GF-D8 (cell line): ENCODE results near the gene DNAH1.

Experiments used
- DNase-seq: peaks from one replicate; lab custom pipeline; 2025; lab: John Stamatoyannopoulos, UW

DNAH1 gene

DNA sequence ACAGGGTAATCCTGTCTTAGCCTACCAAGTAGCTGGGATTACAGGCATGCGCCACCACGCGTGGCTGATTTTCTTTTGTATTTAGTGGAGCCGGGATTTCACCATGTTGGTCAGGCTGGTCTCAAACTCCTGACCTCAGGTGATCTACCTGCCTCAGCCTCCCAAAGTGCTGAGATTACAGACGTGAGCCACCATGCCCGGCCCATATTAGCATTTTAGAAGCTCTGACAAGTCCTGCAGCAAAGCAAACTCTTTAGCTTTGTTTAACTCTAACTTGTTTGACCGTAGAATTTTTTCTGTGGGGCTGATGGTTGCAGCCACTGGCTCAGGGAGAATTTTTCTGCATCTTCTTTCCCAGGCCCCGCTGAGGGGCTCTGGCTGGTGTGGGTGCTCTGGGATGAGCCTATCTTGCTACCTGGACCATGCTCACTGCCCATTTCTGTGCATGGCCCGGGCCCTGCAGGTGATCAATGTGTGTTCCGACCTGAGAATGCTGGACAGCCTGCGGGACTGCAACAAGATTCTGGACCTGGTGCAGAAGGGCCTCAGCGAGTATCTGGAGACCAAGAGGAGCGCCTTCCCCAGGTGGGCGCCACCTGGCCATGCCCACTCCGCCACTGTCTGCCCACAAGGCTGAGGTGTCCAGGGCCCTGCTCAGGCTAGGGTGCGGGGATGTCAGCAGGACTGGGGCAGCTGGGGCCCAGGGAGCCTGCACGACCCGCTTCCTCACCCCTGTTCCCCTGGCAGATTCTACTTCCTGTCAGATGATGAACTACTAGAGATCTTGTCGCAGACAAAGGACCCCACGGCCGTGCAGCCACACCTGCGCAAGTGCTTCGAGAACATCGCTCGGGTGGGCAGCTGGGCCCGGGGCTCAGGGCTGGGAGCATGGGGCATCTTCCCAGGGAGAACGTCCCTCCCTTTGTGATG is 41.3 kb downstream of the DNAH1 start:
- DNase-seq = no peak

DNA sequence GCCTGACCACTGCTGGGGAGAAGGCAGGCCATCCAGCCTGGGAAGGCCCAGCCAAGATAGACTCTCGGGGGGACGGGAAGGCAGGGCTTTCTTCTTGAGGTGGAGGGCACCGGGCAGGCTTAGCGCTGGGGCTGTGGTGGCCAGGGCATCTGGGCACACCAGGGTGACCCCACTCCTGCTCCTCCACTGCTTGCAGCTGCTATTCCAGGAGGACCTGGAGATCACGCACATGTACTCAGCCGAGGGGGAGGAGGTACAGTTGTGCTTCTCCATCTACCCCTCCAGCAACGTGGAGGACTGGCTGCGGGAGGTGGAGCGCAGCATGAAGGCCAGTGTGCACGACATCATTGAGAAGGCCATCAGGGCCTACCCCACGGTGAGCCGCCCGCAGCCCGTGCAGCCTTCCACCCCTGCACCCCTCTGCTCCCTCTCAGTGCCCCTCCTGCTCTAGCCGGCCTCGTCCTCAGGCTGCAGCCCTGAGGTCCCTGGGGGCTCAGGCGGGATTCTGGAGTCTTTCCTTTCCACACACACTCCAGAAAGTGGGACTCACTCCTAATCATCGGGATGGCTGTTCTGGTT is 42.3 kb downstream of the DNAH1 start:
- DNase-seq = no peak

DNA sequence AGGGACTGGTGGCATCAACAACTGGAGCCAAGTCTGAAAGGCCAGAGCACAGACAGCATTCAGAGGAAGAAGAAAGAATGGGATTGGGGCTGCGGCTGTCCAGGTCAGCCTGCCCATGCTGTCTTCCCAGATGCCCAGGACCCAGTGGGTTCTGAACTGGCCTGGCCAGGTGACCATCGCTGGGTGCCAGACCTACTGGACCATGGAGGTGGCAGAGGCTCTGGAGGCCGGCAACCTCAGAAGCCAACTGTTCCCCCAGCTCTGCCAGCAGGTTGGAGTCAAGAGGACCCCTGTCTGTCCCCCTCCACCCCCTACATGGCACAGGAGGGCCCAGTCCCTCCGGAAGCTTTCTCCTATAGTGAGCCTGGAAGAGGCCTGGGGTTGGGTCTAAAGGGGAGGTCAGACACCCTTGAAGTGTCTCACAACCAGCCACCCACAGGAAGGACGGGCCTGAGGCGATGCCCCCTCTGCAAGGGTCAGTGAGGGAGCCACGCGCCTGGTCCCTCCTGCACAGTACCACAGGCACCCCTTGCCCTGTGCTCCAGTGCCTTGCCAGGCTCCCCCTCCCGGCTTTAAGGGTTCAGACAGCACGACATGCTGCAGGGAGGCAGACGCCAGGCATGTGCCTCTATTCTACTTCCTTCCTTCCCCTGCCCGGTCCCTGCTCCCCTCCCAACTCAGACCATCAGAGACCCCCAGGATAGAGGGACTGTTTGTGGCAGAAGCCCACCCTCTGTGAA is 43.2 kb downstream of the DNAH1 start:
- no peak for DNase-seq

DNA sequence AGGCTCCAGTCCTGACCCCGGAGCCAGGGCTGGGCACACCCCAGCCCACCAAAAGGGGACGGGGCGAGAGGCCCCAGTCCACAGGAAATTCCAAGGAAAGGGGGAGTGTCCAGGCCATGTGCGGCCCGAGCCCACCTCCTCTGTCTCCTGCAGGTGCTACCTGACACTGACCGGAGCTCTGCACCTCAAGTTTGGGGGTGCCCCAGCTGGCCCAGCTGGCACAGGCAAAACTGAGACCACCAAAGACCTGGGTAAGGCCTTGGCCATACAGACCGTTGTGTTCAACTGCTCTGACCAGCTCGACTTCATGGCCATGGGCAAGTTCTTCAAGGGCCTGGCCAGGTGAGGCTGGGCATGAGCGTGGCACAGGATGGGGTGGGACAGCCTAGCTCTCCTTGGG is 44.9 kb downstream of the DNAH1 start:
- DNase-seq = no peak

DNA sequence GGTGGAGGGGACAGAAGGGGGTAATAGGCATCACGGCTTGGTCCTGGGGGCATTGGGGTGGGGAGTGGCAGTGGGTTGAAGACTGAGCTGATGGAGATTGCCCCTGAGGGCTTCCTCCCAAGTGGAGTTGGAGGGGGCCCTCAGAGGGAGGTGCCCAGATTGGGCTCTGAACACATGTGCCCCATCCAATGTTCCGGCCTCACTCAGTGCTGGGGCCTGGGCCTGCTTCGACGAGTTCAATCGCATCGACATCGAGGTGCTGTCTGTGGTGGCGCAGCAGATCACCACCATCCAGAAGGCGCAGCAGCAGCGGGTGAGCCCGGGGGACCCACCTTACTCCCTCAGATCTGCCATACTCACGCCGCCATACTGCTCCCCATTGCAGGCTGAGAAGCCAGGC is 45.3 kb downstream of the DNAH1 start:
- DNase-seq = no peak

DNA sequence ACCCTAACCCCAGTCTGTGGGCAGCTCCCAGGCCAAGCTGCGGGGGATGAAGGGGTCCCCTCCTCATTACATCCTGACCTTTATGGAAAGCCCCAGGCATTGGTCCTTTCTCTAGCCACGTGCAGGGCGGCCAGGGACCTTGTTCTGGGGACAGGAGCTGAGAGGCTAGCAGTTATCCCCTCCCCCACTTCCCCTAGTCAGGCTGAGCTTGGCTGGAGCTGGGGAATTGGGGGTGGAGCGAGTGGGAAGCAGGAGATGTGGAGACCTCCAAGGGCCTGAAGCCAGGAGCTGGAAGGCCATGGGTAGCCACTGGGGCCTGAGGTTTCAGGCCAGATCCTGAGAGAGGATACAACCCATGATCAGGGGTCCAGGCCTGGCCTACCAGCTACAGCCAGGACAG is 45.8 kb downstream of the DNAH1 start:
- no peak for DNase-seq

DNA sequence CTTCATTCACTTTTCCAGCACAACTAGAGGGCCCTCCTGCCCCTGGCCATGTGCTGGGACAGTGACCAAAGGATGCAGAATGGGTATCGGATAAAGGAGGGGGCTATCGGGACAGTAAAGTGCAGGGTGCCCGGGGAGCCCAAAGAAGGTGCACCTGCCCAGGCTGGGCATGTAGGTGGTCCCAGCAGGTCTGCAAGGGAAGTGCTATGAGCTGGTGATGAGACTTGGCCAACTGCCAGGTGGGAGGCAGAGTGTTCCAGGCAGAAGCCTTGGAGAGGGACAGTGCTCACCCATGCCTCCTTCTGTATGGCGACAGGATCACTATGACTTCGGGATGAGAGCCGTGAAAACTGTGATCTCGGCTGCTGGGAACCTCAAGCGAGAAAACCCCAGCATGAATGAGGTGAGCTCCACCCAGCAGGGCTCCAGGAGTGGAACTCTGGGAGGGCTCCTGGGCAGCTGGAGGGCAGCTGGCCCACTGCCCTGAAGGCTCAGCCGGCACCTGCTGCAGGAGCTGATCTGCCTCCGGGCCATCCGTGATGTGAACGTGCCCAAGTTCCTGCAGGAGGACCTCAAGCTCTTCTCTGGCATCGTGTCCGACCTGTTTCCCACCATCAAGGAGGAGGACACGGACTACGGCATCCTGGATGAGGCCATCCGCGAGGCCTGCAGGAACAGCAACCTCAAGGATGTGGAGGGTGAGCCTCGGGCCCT is 48.4 kb downstream of the DNAH1 start:
- no peak for DNase-seq

DNA sequence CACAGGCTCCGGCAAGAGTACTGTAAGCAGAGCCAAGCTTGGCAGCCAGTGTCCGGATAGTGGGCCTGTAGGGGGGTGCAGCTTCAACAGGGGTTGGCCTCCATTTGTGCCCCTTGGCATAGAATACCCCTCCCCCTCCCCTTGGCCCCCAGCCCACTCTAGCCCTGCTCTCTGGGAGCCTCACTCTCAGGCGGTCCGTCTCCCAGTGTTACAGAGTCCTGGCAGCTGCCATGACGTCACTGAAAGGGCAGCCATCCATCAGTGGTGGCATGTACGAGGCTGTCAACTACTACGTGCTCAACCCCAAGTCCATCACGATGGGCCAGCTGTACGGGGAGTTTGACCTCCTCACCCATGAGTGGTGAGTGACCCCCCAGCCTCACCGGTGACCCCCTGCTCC is 50.4 kb downstream of the DNAH1 start:
- DNase-seq = no peak

DNA sequence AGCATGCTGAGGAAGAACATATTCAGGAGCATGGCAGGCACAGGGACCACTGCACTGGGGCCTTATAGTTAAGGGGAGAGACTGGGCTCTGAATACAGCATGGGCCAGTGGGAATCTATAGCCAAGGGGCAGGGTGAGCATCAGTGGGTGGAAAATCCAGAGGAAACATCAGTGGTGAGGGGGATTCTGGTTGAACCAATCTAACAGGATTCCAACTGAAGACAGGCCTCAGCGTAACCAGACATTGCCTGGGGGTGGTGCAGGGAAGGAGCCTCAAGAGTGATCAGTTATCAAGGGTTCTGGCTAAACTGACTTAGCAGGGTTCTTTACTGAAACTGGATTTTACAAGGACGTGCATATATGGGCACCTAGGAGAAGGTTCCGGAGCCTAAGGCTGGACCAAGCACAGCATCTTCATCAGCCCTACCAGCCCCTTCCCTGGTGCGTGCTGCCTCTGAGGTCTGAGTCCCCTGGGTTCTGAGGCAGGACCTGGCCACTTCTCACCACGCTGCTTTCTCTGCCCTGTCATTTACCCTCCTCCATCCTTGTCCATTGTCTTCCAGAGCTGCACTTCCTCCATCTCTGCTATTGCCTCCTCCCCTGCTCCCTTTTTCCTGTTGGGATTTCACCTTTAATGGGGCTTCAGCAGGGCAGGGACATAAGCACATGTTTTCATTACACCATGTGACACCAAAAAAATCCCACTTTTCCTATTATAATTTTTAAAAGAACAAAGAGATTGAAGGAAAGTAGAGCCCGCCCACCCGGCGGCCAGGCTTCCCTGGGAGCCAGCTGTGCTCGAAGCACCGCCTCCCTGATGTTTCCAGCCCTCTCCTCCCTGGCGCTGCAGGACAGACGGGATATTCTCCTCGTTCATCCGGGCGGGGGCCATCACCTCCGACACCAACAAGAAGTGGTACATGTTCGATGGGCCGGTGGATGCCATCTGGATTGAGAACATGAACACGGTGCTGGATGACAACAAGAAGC is 52.1 kb downstream of the DNAH1 start:
- DNase-seq = no peak

DNA sequence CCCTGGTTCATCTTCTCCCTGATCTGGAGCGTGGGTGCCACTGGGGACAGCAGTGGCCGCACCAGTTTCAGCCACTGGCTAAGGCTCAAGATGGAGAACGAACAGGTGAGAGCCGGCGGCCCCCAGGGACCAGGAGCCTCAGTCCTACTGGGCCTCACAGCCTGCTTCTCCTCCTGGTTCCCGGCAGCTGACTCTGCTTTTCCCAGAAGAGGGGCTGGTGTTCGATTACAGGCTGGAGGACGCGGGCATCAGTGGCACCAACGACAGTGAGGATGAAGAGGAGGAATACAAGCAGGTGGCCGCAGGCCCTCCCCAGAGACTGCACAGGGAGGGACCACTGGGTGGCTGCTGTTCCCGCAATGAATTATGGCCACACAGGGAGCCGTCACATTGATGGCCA is 54.4 kb downstream of the DNAH1 start:
- DNase-seq = no peak

DNA sequence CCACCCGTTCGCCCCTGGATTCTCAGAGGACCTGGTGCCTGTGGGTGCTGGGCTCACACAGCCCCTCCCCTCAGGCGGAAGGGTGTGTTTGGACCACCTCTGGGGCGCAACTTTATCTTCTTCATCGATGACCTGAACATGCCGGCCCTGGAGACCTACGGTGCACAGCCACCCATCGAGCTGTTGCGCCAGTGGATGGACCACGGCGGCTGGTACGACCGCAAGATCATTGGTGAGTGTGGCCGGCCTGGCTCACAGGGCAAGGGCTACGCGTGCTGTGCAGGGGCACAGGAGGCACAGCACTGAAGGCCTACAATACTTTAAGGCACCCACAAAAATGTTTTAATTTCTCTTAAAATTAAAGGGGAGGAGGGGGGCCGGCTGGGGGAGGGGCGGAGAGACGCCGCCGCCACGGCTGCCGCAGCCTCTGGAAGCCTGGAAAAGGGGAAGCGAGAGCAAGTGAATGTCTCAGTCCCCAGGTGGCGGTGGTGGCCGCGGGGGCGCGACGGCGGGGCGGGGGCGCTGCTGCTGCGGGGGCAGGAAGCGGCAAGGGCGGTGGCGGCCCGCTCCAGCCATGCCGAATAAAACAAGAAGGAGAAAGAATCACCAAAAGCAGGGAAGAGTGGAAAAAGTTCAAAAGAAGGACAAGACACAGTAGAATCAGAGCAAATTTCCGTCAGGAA is 56.8 kb downstream of the DNAH1 start:
- DNase-seq = no peak

DNA sequence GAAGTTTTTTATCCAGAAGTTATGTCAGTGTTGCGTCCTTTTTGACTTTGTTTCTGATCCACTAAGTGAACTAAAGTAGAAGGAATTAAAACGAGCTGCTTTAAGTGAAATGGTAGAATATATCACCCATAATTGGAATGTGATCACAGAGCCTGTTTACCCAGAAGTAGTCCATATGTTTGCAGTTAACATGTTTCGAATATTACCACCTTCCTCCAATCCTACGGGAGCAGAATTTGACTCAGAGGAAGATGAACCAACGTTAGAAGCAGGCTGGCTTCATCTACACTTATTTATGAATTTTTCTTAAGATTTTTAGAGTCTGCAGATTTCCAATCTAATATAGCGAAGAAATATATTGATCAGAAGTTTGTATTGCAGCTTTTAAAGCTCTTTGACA is 57.6 kb downstream of the DNAH1 start:
- no peak for DNase-seq

DNA sequence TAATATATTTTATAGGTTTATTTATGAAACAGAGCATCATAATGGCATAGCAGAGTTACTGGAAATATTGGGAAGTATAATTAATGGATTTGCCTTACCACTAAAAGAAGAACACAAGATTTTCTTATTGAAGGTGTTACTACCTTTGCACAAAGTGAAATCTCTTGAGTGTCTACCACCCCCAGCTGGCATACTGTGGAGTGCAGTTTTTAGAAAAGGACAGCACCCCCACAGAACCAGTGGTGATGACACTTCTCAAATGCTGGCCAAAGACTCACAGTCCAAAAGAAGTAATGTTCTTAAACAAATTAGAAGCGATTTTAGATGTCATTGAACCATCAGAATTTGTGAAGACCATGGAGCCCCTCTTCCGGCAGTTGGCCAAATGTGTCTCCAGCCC is 58.1 kb downstream of the DNAH1 start:
- DNase-seq = no peak

DNA sequence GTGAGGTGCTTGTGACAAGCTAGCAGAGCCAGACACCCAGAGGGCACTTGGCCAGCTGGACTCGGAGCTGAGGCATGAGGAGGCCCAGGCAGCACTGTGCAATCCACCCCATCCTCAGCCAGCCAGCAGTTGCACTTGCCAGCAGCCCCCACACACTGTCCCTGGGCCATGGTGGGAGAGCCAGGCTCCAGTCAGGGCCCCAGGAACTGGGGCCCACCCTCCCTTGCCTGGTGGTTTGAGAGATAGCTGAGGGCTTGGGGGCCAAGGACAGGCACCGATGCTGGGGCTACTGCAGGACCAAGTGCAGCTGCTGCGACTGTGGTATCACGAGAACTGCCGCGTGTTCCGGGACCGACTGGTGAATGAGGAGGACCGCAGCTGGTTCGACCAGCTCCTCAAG is 63.5 kb downstream of the DNAH1 start:
- no peak for DNase-seq

DNA sequence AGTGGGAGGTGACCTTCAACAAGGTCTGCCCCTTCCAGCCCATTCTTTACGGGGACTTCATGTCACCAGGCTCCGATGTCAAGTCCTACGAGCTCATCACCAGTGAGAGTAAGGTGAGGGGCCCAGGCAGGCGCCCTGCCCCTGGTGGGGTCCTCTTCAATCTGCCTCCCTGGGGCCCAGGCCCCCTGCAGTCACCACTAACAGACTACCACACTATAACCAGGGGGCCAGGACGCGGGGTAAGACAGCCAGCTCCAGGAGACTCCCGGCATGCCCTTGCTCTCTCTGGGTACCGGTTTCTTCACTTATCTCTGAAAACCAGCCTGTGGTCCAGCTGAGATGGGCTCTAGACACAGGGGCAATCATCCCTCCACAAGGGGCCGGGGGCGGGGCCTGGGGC is 63.9 kb downstream of the DNAH1 start:
- no peak for DNase-seq

DNA sequence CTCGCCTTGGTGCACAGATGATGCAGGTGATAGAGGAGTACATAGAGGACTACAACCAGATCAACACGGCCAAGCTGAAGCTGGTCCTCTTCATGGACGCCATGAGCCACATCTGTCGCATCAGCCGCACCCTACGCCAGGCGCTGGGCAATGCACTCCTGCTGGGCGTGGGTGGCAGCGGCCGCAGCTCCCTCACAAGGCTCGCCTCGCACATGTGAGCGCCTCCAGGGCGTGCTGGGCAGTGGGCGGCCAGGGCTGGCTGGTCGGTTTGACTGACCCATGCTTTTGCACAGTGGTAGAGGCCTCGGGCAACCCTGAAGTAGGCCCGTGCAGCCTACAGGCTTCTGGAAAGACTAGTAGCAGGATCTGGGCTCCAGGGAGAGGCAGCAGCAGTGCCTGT is 65.5 kb downstream of the DNAH1 start:
- no peak for DNase-seq

DNA sequence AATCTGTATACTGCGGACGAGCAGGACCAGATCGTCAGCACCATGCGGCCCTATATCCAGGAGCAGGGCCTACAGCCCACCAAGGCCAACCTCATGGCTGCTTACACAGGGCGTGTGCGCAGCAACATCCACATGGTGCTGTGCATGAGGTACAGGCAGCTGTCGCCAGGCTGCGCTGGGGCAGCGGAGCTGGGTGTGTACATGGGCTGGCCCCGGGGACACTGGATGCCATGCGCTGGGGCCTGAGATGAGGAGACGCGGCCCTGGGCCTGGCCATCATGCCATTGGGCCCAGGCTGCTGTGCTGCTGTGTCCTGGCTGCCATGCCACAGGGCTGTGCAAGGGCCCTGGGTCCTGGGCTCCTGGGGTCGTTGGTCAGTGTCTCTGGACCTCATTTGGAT is 67.3 kb downstream of the DNAH1 start:
- no peak for DNase-seq

DNA sequence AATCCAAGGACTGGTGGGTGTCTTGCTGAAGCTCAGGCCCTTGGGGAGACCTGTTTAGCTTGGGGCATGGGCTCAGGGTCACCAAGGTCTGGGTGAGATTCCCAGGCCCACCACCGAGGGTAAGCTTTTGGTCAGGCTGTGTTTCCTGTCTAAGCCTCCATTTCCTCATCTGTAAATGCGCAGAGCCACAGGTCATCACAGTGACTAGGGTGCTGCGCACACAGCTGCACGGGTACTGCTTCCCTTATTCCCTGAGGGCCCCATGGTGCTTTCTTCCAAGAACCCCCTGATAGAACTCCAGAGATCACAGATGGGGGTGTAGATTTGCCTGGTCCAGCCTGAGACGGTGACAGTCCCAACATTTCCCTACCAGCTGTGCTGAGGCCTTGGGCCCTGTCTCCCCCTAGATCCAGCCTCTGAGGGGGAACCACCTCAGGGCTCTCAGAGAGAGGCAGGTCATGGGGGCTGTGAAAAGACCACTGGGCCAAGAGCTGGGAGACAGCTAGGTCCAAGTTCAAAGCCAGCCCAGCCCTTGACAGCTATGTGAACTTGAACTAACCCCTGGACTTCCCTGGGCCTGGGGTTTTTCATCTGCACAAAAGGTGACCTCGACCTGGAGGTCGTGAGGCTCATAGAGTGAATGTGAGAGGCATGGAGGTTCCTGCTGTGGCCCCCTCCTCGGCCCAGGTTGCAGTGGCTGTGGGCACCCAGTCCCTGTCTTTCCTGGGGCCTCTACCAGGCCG is 68.1 kb downstream of the DNAH1 start:
- DNase-seq = peak; percentile 56

DNA sequence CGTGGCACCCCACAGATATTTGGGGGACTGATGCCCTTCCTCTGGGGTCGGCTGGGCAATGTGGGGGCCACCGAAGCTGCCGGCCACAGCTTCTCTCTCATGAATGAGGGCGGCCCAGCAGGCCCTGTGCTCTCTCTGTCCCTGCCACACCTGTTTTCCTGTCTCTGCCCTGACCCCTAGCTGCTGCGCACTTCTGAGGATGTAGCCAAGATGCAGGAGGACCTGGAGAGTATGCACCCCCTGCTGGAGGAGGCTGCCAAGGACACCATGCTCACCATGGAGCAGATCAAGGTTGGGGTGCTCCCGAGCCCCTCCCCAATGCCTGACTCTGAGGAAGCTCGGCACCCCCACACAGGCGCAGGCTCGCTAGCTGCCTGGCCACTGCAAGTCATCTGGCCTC is 69.0 kb downstream of the DNAH1 start:
- DNase-seq = no peak

DNA sequence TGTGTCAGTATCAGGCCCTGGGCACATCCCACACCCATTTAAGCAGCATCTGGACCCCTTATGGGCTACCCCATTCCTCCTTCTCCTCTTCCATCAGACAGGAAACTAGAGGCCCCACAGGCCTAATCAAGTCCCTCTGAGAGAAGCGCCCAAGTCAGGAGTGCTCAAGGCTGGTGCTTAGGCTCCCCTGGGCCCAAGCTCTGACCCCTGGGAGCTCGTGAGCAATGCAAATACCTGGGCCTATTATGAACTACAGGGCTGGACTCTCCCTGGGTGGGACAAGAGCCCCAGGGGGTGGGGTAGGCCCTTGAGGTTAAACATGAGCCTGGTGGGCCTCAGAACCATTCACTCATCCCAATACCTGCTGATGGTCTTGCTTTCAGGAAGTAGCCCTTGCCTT is 71.4 kb downstream of the DNAH1 start:
- no peak for DNase-seq
